Gastroesophageal sphincter (tissue), 4 donors: ENCODE measurements around the gene ATP9A. TPM values are rescaled to one million over a fixed set of nuclear protein-coding genes. Genes with fewer than 3 reads are reported as not detected.
"Not testable (repeated sequence)": the region's sequence is repeated elsewhere in the genome, so short reads cannot be mapped to it uniquely, and the experiment has no call there.

Experiments
- ATAC-seq: fragments of 150-250 bp; one replicate; pipeline ENCODE4 v1.9.1; 2016; ENCODE audit warnings: mild to moderate bottlenecking, moderate library complexity
- H3K27ac ChIP-seq, 4 donors: fragments of 200-600 bp; sonication (generic) in 3 of 4; 1 replicate in 3 of 4; 2 replicates in 1 of 4; pipeline ENCODE4 v1.5.1; 2016 to 2019
- H3K27me3 ChIP-seq: fragments of 200-600 bp; sonication (generic); one replicate; pipeline ENCODE4 v1.5.1; 2019
- H3K36me3 ChIP-seq, 2 donors: fragments of 200-600 bp; sonication (generic); one replicate each; pipeline ENCODE4 v1.5.1; 2019; ENCODE audit warnings: control low read depth in 1 of 2
- H3K4me1 ChIP-seq, 3 donors: fragments of 200-600 bp; sonication (generic); 1 replicate in 2 of 3; 2 replicates in 1 of 3; pipeline ENCODE4 v1.5.1; 2016 to 2019; ENCODE audit warnings: control low read depth in 2 of 3
- H3K4me3 ChIP-seq, 2 donors: fragments of 200-600 bp; sonication (generic); one replicate each; pipeline ENCODE4 v1.5.1; 2019; ENCODE audit warnings: mild to moderate bottlenecking in 1 of 2, moderate library complexity in 1 of 2
- H3K9me3 ChIP-seq, 3 donors: fragments of 200-600 bp; sonication (generic); one replicate each; pipeline ENCODE4 v1.5.1; 2017 to 2019; ENCODE audit warnings: control low read depth in 2 of 3
- EP300 ChIP-seq: sonication (generic); formaldehyde crosslinking; IDR thresholded peaks from one replicate; pipeline ENCODE4 v1.6.1; 2017; ENCODE audit warnings: antibody characterized with exemption, mild to moderate bottlenecking
- POLR2A ChIP-seq, 2 donors: fragments of 450-650 bp; IDR thresholded peaks; one replicate each; pipeline ENCODE4 v1.6.1; 2017; ENCODE audit warnings: antibody characterized with exemption in 2 of 2, mild to moderate bottlenecking in 2 of 2, moderate library complexity in 1 of 2
- POLR2AphosphoS5 ChIP-seq: sonication (generic); formaldehyde crosslinking; IDR thresholded peaks from one replicate; pipeline ENCODE4 v1.6.1; 2017; ENCODE audit warnings: antibody characterized with exemption
- WGBS, 2 donors: methylation state at CpG; one replicate each; pipeline ENCODE4 v1.1.5; 2018; ENCODE audit warnings: low coverage in 1 of 2; 5-methylcytosine and 5-hydroxymethylcytosine counted together
- total RNA-seq, 4 donors: library from RNA; depleted of rRNA; stranded (reverse); fragments of >200 nt; gene quantifications; one replicate each; pipeline ENCODE4 v1.1.0, GENCODE V29; 2016
- TF ChIP-seq, protein P1 (sequence below), 4 experiments: fragments of 200-600 bp in 2 of 4; fragments of 450-650 bp in 2 of 4; sonication (generic) in 1 of 4; IDR thresholded peaks; one replicate each; pipeline ENCODE4 v1.5.1; 2017 to 2019; ENCODE audit warnings: antibody characterized with exemption in 4 of 4, mild to moderate bottlenecking in 2 of 4, moderate library complexity in 2 of 4

Gene ATP9A
- total RNA-seq, 4 donors from 2014 or later: 49.3 to 80.2 (median 57.7) TPM

DNA sequence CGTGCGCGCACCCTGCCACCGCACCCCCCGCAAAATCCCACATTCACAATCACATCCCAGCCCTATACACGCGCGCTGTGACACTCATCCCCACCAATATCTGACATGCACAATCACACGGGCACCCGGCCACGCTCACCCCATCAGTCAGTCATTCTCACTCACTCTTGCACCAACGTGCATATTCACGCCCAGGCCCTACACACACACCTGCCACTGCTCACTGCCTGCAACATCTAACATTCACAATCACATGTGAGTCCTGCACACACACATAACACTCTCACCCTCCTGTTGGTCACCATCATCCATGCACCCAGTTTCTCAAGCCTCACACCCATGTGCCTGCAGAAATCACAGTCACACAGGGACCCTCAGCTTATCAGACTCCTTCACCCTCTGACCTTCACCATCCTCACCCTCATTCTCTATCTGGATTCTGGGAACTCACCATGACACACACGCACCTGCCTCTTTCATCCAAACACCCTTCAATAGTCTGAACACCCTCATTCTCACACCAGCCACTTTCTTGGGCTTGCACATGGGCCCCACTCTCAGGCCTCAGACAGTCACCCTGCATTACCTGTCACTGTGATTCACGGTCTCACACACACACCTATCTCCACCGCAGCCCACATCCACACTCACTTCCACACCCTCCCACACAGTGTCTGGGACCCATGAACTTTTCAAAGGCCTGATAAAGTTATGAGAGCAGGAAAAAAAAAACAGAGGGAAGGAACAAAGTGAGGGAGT lies 748 bp upstream of the ATP9A start:
- no peaks in the 10 kb centered on the region for H3K36me3 ChIP-seq
- WGBS, 2 donors: 30 to 35% methylated on average over 10 to 11 of the region's 16 CpGs
- H3K9me3 ChIP-seq: no peaks in the 10 kb centered on the region
- H3K27me3 ChIP-seq: no peaks in the 10 kb centered on the region
- peak overlapping the region in 1 of 2 donors; percentile 40 for H3K4me3 ChIP-seq
- no peak overlapping the region for H3K27ac ChIP-seq
- ATAC-seq: no peak
- peaks cover 0 to 33% (median 0%) of the 10 kb centered on the region in 3 donors for H3K4me1 ChIP-seq
- TF ChIP-seq, protein P1, sequence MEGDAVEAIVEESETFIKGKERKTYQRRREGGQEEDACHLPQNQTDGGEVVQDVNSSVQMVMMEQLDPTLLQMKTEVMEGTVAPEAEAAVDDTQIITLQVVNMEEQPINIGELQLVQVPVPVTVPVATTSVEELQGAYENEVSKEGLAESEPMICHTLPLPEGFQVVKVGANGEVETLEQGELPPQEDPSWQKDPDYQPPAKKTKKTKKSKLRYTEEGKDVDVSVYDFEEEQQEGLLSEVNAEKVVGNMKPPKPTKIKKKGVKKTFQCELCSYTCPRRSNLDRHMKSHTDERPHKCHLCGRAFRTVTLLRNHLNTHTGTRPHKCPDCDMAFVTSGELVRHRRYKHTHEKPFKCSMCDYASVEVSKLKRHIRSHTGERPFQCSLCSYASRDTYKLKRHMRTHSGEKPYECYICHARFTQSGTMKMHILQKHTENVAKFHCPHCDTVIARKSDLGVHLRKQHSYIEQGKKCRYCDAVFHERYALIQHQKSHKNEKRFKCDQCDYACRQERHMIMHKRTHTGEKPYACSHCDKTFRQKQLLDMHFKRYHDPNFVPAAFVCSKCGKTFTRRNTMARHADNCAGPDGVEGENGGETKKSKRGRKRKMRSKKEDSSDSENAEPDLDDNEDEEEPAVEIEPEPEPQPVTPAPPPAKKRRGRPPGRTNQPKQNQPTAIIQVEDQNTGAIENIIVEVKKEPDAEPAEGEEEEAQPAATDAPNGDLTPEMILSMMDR (IDR thresholded peaks at IDR 0.05): no peak
- no peak for TF ChIP-seq POLR2AphosphoS5

DNA sequence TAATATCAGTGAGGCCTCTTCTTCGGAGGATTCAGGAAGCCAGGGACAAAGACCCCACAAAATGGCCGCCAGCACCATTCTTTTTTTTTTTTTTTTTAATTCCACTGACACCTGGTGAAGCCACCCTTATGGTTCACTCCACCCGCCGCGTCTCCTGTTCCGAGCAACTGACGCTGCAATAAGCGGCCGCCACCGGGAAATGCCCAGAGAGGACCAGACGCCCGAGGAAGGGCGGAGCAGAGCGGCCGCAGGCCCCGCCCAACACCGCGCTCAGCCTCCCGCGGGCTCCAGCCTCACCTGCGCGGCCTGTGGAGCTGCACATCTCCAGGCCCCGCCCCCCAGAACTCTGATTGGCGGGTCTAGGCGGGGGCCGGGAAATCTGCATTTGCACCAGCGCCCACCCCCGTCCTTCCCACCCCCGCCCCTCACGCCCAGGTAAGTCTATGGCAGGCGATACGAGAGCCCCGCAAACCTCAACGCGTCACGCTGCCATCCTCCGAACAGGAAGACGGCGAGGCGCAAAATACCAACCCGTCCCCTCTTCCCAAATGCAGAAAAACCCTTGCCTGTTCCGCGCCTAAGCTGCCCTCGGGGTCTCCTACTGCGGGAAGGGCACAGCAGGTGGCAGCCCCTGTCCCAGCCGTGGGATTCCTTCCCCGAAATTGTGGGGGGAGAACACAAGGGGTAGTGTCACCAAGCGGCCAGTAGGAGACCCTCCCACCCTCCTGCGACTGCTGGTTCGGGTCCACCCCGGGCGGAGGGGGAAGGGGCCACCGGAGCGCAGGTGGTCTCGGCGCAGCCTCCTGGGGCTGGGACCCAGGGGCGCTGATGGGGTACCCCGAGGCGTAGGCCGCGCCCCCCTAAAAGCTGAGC lies 960 bp downstream of the ATP9A start:
- Histone ChIP-seq H3K36me3 (no peaks in the 10 kb centered on the region), H3K4me3 (peak overlapping the region; percentile 79 to 86), H3K4me1 (peaks cover 0 to 33% (median 0%) of the 10 kb centered on the region in 3 donors), H3K9me3 (no peaks in the 10 kb centered on the region), H3K27ac (peak overlapping the region in 3 of 4 donors; percentile 83 to 86 (median 83)), H3K27me3 (no peaks in the 10 kb centered on the region)
- peak; percentile 82 for ATAC-seq
- 0 to 17% methylated on average over 2 to 3 of the region's 61 CpGs for WGBS, 2 donors
- TF ChIP-seq POLR2A (IDR thresholded peaks at IDR 0.05) (no peak), EP300 (no peak), POLR2AphosphoS5 (peak; percentile 61)
- TF ChIP-seq, protein P1 (IDR thresholded peaks at IDR 0.05): peak in 3 of 4 experiments; percentile 19 to 35 (median 30)

DNA sequence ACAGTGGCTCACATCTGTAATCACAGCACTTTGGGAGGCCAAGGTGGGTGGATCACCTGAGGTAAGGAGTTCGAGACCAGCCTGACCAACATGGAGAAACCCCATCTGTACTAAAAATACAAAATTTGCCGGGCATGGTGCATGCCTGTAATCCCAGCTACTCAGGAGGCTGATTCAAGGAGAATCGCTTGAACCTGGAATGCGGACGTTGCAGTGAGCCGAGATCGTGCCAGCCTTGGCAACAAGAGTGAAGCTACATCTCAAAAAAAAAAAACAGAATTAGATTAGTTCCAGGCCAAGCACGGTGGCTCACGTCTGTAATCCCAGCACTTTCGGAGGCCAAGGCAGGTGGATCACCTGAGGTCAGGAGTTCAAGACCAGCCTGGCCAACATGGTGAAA lies 2.8 kb downstream of the ATP9A start:
- not testable (repeated sequence) for H3K27me3 ChIP-seq, ATAC-seq, H3K4me3 ChIP-seq, H3K36me3 ChIP-seq, H3K9me3 ChIP-seq
- H3K27ac ChIP-seq: peak overlapping the region in 3 of 4 donors; percentile 83 to 86 (median 83)
- H3K4me1 ChIP-seq: peaks cover 0 to 42% (median 0%) of the 10 kb centered on the region in 3 donors
- WGBS, 2 donors: 63 to 70% methylated on average over 5 to 7 of the region's 10 CpGs

- Histone ChIP-seq H3K27ac (peak overlapping the region in 1 of 4 donors; percentile 83), H3K36me3 (no peaks in the 10 kb centered on the region), H3K9me3 (no peaks in the 10 kb centered on the region), H3K4me1 (peaks cover 0 to 44% (median 0%) of the 10 kb centered on the region in 3 donors), H3K27me3 (no peaks in the 10 kb centered on the region), H3K4me3 (no peak overlapping the region)
- WGBS, 2 donors: 80 to 88% methylated on average over 6 of the region's 6 CpGs
- TF ChIP-seq, protein P1 (IDR thresholded peaks at IDR 0.05): no peak
- no peak for TF ChIP-seq POLR2A (IDR thresholded peaks at IDR 0.05)
- TF ChIP-seq EP300: no peak
- TF ChIP-seq POLR2AphosphoS5: no peak
- ATAC-seq: no peak
These were observed 4.1 kb downstream of the ATP9A start for GRCh38 chr20:51763965-51764602.

DNA sequence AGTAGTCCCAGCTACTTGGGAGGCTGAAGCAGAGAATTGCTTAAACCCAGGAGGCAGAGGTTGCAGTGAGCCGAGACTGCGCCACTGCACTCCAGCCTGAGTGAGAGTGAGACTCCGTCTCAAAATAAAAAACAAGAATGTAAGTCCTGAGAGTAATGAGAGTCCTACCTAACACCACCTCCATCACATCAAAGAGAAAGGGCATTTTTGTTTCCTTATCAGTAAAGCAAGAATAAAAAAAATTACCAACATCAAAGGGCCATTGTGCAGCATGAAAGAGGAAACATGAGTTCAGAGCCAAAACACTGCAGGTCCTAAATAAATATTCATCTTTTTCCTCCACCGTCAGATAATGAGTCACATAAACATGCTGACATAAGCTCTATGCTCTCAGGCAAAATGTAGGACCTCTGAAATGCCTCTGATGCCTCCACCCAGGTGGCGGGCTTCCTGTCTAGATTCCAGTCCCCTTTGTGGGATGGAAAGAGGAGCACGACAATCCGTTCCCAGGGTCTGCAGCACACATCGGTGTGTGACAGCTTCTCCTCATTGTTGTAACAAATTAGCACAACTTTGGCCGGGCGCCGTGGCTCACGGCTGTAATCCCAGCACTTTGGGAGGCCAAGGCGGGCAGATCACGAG lies 7.2 kb downstream of the ATP9A start:
- Histone ChIP-seq H3K27ac (peak overlapping the region in 1 of 4 donors; percentile 9), H3K36me3 (no peaks in the 10 kb centered on the region), H3K9me3 (no peaks in the 10 kb centered on the region), H3K4me3 (no peak overlapping the region), H3K4me1 (peaks cover 0 to 51% (median 0%) of the 10 kb centered on the region in 3 donors), H3K27me3 (no peaks in the 10 kb centered on the region)
- WGBS, 2 donors: 55 to 64% methylated on average over 4 to 5 of the region's 14 CpGs
- TF ChIP-seq POLR2A (IDR thresholded peaks at IDR 0.05) (no peak), EP300 (no peak), POLR2AphosphoS5 (no peak)
- TF ChIP-seq, protein P1 (IDR thresholded peaks at IDR 0.05): no peak
- peak; percentile 46 for ATAC-seq
